Activated CD4-positive, alpha-beta T cell treated with anti-CD3 and anti-CD28 coated beads, Interleukin-2, amount 10 ng/mL, durations not matched to agents 24 days and 14 days (primary cell): Measurements from ENCODE around the gene KHDC1L. TPM values are rescaled to one million over a fixed set of nuclear protein-coding genes. Genes with fewer than 3 reads are reported as not detected.
"Not testable (repeated sequence)": the region's sequence is repeated elsewhere in the genome, so short reads cannot be mapped to it uniquely, and the experiment has no call there.

Experiments
- DNase-seq: peaks from one replicate; pipeline ENCODE4 v3.0.0; 2022
- H3K27ac Mint-ChIP-seq: one replicate; pipeline ENCODE4 v1.8.0; 2022; ENCODE audit warnings: mild to moderate bottlenecking, mixed read lengths
- H3K27me3 Mint-ChIP-seq: one replicate; pipeline ENCODE4 v1.8.0; 2022; ENCODE audit warnings: mixed read lengths
- H3K36me3 Mint-ChIP-seq: one replicate; pipeline ENCODE4 v1.8.0; 2022; ENCODE audit warnings: low read depth, mild to moderate bottlenecking, mixed read lengths
- H3K4me1 Mint-ChIP-seq: one replicate; pipeline ENCODE4 v1.8.0; 2021; ENCODE audit warnings: mixed read lengths
- H3K4me3 Mint-ChIP-seq: one replicate; pipeline ENCODE4 v1.8.0; 2022; ENCODE audit warnings: mild to moderate bottlenecking, moderate library complexity, mixed read lengths
- H3K9me3 Mint-ChIP-seq: one replicate; pipeline ENCODE4 v1.8.0; 2021; ENCODE audit warnings: mixed read lengths
- intact Hi-C: fragments of 100-400 bp; cut with micrococcal nuclease; formaldehyde crosslinking; loops from one replicate; pipeline ENCODE4 v1.15.1; 2023
- total RNA-seq: library from RNA; stranded (reverse); gene quantifications from 2 replicates; pipeline ENCODE4 v1.2.3, GENCODE V29; 2022

KHDC1L gene
- total RNA-seq, 1 donor from 2014 or later = not detected

GRCh38 chr6:73234733-73235132 lies 9.4 kb upstream of the KHDC1L start:
- H3K4me1 Mint-ChIP-seq = no peaks in the 10 kb centered on the region
- no peaks in the 10 kb centered on the region for H3K27me3 Mint-ChIP-seq
- H3K27ac Mint-ChIP-seq = no peak overlapping the region
- no peaks in the 10 kb centered on the region for H3K9me3 Mint-ChIP-seq
- H3K36me3 Mint-ChIP-seq = no peaks in the 10 kb centered on the region
- no peak overlapping the region for H3K4me3 Mint-ChIP-seq
- no peak for DNase-seq
- intact Hi-C loops = no loop called here

DNA sequence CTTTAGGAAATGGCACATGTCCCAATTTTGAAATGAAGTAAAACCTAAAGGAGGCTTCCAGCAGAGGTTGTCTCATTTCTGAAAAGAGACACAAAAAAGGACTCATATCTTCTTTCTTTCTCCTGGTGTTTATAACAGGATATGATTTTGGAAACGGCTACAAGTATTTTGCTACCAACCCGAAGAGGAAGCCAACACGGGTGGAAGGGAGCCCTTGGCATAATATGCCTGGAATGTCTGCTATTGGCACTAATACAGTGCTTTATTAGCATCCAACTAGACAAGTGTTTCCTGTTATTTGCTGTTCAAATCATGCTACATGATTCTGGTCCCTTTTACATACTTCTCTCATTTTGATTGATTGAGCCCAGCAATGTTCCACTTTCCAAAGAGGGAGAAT lies 8.7 kb upstream of the KHDC1L start:
- H3K4me1 Mint-ChIP-seq, intact Hi-C loops, H3K36me3 Mint-ChIP-seq, H3K4me3 Mint-ChIP-seq, H3K27ac Mint-ChIP-seq, H3K27me3 Mint-ChIP-seq, DNase-seq, H3K9me3 Mint-ChIP-seq: not testable (repeated sequence)

GRCh38 chr6:73233048-73233447 lies 7.8 kb upstream of the KHDC1L start:
- Mint-ChIP-seq H3K27ac (no peak overlapping the region), H3K4me3 (no peak overlapping the region), H3K36me3 (no peaks in the 10 kb centered on the region), H3K9me3 (no peaks in the 10 kb centered on the region), H3K27me3 (no peaks in the 10 kb centered on the region), H3K4me1 (no peaks in the 10 kb centered on the region)
- intact Hi-C loops = no loop called here
- DNase-seq = no peak

DNA sequence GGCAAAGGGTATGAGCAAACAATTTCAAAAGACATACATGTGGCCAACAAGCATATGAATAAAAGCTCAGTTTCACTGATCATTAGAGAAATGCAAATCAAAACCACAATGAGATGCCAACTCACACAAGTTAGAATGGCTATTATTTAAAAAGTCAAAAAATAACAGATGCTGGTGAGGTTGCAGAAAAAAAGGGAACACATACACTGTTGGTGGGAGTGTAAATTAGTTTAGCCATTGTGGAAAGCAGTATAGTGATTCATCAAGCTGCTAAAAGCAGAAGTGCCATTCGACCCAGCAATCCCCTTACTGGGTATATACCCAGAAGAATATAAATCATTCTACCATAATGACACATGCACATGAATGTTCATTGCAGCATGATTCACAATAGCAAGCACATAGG lies 6.7 kb upstream of the KHDC1L start:
- intact Hi-C loops = no loop called here
- no peaks in the 10 kb centered on the region for H3K9me3 Mint-ChIP-seq
- no peak overlapping the region for H3K4me3 Mint-ChIP-seq
- no peaks in the 10 kb centered on the region for H3K4me1 Mint-ChIP-seq
- no peak overlapping the region for H3K27ac Mint-ChIP-seq
- H3K27me3 Mint-ChIP-seq = no peaks in the 10 kb centered on the region
- DNase-seq = no peak
- H3K36me3 Mint-ChIP-seq = no peaks in the 10 kb centered on the region

DNA sequence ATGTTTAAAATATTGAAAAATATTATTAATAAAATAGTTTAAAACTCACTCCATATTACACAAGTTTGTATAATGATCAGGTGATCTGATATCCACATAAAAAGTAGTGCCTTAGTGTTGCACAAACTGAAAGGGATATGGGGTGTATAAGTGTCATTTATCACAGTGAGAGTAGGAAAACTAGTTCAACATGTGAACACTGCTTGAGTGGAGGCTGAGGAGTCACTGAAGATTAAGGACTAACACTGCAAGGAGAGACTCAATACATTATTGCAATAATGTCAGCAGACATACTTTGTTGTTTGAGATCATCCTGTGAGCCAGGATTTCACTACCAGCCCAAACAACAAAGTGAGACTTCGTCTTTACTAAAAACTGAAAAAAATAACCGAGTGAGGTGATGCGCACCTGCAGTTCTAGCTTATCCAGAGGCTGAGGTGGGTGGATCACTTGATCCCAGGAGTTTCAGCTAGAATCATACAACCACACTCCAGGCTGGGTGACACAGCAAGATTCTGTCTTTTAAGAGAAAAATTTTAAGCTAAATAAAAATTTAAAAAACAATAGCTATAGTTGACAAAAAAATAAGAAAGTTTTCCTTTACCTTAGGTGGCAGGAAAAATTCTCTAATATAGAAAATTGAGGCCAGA lies 2.4 kb upstream of the KHDC1L start:
- H3K4me1 Mint-ChIP-seq = peaks cover 3% of the 10 kb centered on the region
- H3K27ac Mint-ChIP-seq = no peak overlapping the region
- no peaks in the 10 kb centered on the region for H3K9me3 Mint-ChIP-seq
- DNase-seq = no peak
- no peaks in the 10 kb centered on the region for H3K36me3 Mint-ChIP-seq
- no peaks in the 10 kb centered on the region for H3K27me3 Mint-ChIP-seq
- no peak overlapping the region for H3K4me3 Mint-ChIP-seq
- intact Hi-C loops = no loop called here

DNA sequence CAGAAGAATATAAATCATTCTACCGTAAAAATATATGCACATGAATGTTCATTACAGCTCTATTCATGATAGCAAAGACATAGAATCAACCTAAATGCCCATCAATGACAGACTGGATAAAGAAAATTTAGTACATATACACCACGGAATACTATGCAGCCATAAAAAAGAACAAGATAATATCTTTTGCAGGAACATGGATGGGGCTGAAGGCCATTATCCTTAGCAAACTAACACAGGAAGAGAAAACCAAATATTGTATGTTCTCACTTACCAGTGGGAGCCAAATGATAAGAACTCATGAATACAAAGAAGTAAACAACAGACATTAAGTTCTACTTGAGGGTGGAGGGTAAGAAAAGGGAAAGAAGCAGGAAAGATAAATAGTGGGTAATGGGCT lies 8.4 kb downstream of the KHDC1L start:
- H3K27ac Mint-ChIP-seq = no peak overlapping the region

DNA sequence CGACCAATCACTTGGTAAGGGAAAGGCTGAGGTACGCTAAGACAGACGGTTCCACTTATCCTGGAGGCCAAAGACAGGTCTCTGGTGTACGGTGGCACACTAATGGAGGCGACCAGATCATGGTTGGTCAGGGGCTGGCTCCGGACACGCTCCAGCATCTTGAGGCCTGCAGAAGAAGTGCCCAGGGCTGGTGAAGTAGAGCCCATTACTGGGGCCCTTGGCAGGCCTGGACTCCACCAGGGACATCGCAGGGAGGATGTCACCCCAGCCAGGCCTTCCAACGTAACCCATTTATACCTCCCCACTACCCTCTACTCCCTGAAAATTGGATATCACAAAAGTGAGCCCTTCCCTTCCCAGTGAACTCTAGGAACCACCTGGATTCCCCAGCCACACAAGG lies 16.2 kb downstream of the KHDC1L start:
- Mint-ChIP-seq H3K4me3 (no peak overlapping the region), H3K9me3 (no peaks in the 10 kb centered on the region), H3K36me3 (no peaks in the 10 kb centered on the region), H3K27ac (no peak overlapping the region), H3K4me1 (no peaks in the 10 kb centered on the region), H3K27me3 (peaks cover 3% of the 10 kb centered on the region)
- no peak for DNase-seq
- intact Hi-C loops = no loop called here

More for the DNA sequence above, 8.4 kb downstream of the KHDC1L start:
- H3K9me3 Mint-ChIP-seq = no peaks in the 10 kb centered on the region
- H3K4me3 Mint-ChIP-seq = no peak overlapping the region
- no peaks in the 10 kb centered on the region for H3K4me1 Mint-ChIP-seq
- H3K36me3 Mint-ChIP-seq = no peaks in the 10 kb centered on the region
- intact Hi-C loops = no loop called here
- H3K27me3 Mint-ChIP-seq = peaks cover 1% of the 10 kb centered on the region
- no peak for DNase-seq

GRCh38 chr6:73207221-73207837 lies 18.0 kb downstream of the KHDC1L start:
- H3K4me1 Mint-ChIP-seq = no peaks in the 10 kb centered on the region
- no peak for DNase-seq
- intact Hi-C loops = no loop called here
- peaks cover 3% of the 10 kb centered on the region for H3K27me3 Mint-ChIP-seq
- H3K9me3 Mint-ChIP-seq = no peaks in the 10 kb centered on the region
- no peak overlapping the region for H3K4me3 Mint-ChIP-seq
- H3K36me3 Mint-ChIP-seq = no peaks in the 10 kb centered on the region
- H3K27ac Mint-ChIP-seq = no peak overlapping the region

GRCh38 chr6:73204252-73204651 lies 21.0 kb downstream of the KHDC1L start:
- H3K4me1 Mint-ChIP-seq = no peaks in the 10 kb centered on the region
- H3K27ac Mint-ChIP-seq = no peak overlapping the region
- no peaks in the 10 kb centered on the region for H3K36me3 Mint-ChIP-seq
- H3K27me3 Mint-ChIP-seq = peaks cover 3% of the 10 kb centered on the region
- H3K9me3 Mint-ChIP-seq = no peaks in the 10 kb centered on the region
- no peak overlapping the region for H3K4me3 Mint-ChIP-seq
- no peak for DNase-seq
- intact Hi-C loops = no loop called here

- Mint-ChIP-seq H3K27me3 (peaks cover 3% of the 10 kb centered on the region), H3K9me3 (no peaks in the 10 kb centered on the region), H3K36me3 (no peaks in the 10 kb centered on the region), H3K27ac (no peak overlapping the region), H3K4me1 (no peaks in the 10 kb centered on the region), H3K4me3 (no peak overlapping the region)
- no peak for DNase-seq
- intact Hi-C loops = no loop called here
Measured at GRCh38 chr6:73203098-73203497, 22.2 kb downstream of the KHDC1L start.

GRCh38 chr6:73200735-73201134 lies 24.6 kb downstream of the KHDC1L start:
- intact Hi-C loops = no loop called here

GRCh38 chr6:73200247-73200646 lies 25.0 kb downstream of the KHDC1L start:
- Mint-ChIP-seq H3K36me3 (no peaks in the 10 kb centered on the region), H3K4me1 (no peaks in the 10 kb centered on the region), H3K27me3 (no peaks in the 10 kb centered on the region), H3K27ac (no peak overlapping the region), H3K9me3 (no peaks in the 10 kb centered on the region), H3K4me3 (no peak overlapping the region)
- DNase-seq = no peak
- intact Hi-C loops = no loop called here

More at GRCh38 chr6:73200735-73201134, 24.6 kb downstream of the KHDC1L start:
- no peaks in the 10 kb centered on the region for H3K27me3 Mint-ChIP-seq
- H3K4me3 Mint-ChIP-seq = no peak overlapping the region
- no peaks in the 10 kb centered on the region for H3K36me3 Mint-ChIP-seq
- no peak overlapping the region for H3K27ac Mint-ChIP-seq
- H3K4me1 Mint-ChIP-seq = no peaks in the 10 kb centered on the region
- DNase-seq = no peak
- no peaks in the 10 kb centered on the region for H3K9me3 Mint-ChIP-seq

GRCh38 chr6:73194744-73195143 lies 30.6 kb downstream of the KHDC1L start:
- Mint-ChIP-seq H3K36me3 (no peaks in the 10 kb centered on the region), H3K27me3 (no peaks in the 10 kb centered on the region), H3K4me3 (no peak overlapping the region), H3K27ac (no peak overlapping the region), H3K4me1 (no peaks in the 10 kb centered on the region), H3K9me3 (no peaks in the 10 kb centered on the region)
- intact Hi-C loops = no loop called here
- no peak for DNase-seq

- H3K27me3 Mint-ChIP-seq, H3K4me3 Mint-ChIP-seq, H3K36me3 Mint-ChIP-seq: not testable (repeated sequence)
Measured at GRCh38 chr6:73193302-73193701, 32.0 kb downstream of the KHDC1L start.

More at GRCh38 chr6:73193302-73193701, 32.0 kb downstream of the KHDC1L start:
- H3K9me3 Mint-ChIP-seq, H3K27ac Mint-ChIP-seq, H3K4me1 Mint-ChIP-seq, intact Hi-C loops, DNase-seq: not testable (repeated sequence)
